WTC11 (cell line): ENCODE results near the gene KRTAP5-1.

Experiments
- ATF2 ChIP-seq: sonication (generic); formaldehyde crosslinking; IDR thresholded peaks from 2 replicates; pipeline ENCODE4 v1.8.1; 2022; ENCODE audit warnings: low read depth, missing genetic modification reagents, borderline replicate concordance
- CTCF ChIP-seq: fragments of 200-600 bp; IDR thresholded peaks from 2 replicates; pipeline ENCODE4 v1.8.0; 2022; ENCODE audit warnings: antibody characterized with exemption
- NR1H2 ChIP-seq: sonication (generic); formaldehyde crosslinking; IDR thresholded peaks from 2 replicates; pipeline ENCODE4 v1.9.0; 2021; ENCODE audit warnings: mild to moderate bottlenecking, moderate library complexity, missing genetic modification reagents

- TF ChIP-seq CTCF (no peak), NR1H2 (no peak), ATF2 (CRISPR knock-in tag) (no peak)
Observed at GRCh38 chr11:1566381-1567051, 18.6 kb downstream of the KRTAP5-1 start.
